BJ (cell line): ENCODE measurements around the gene NELL1. TPM values are rescaled to one million over a fixed set of nuclear protein-coding genes. Genes with fewer than 3 reads are reported as not detected.

Source experiments
- CTCF ChIA-PET: fragments of 350-600 bp; formaldehyde crosslinking; extraction: SDS; loops from one replicate; lab custom pipeline; 2021; ENCODE audit warnings: antibody characterized with exemption, inconsistent platforms; lab: Yijun Ruan, JAX
- POLR2A ChIA-PET: fragments of 300-600 bp; sonication (Branson Sonifier 250); formaldehyde crosslinking; extraction: SDS; loops from one replicate; lab custom pipeline; 2021; ENCODE audit warnings: antibody characterized with exemption; lab: Charles Lee
- DNase-seq: peaks from one replicate; pipeline ENCODE4 v3.0.0-alpha.2; 2011; ENCODE audit warnings: low read depth
- H3K27me3 ChIP-seq: 2 replicates; pipeline ENCODE4 v1.6.0; 2011; ENCODE audit warnings: low read length; ENCODE audit not compliant: control insufficient read depth, insufficient read depth
- H3K36me3 ChIP-seq: 2 replicates; pipeline ENCODE4 v1.5.1; 2011; ENCODE audit warnings: low read length; ENCODE audit not compliant: control insufficient read depth, insufficient read depth
- H3K4me3 ChIP-seq: 2 replicates; pipeline ENCODE4 v1.5.1; 2011; ENCODE audit warnings: low read depth, mild to moderate bottlenecking, control low read depth, low read length
- CTCF ChIP-seq: IDR thresholded peaks from 2 replicates; pipeline ENCODE4 v1.5.1; 2011; ENCODE audit warnings: low read depth, mild to moderate bottlenecking, control low read depth, inconsistent platforms, low read length, moderate library complexity; ENCODE audit not compliant: insufficient read depth
- polyA plus RNA-seq: library from polyadenylated mRNA; depleted of rRNA; stranded (reverse); fragments of >200 nt; gene quantifications from 2 replicates; pipeline ENCODE4 v1.2.3, GENCODE V29; 2011

The NELL1 gene
- polyA plus RNA-seq, 1 experiment: not detected

GRCh38 chr11:21369947-21370346, 700.6 kb downstream of the NELL1 start:
- H3K27me3 ChIP-seq: no peaks in the 10 kb centered on the region
- TF ChIP-seq CTCF: no peak
- ChIA-PET POLR2A (no interaction called here), CTCF (no interaction called here)
- no peak overlapping the region for H3K4me3 ChIP-seq
- no peaks in the 10 kb centered on the region for H3K36me3 ChIP-seq
- DNase-seq: no peak

- no peaks in the 10 kb centered on the region for H3K27me3 ChIP-seq
- H3K36me3 ChIP-seq: no peaks in the 10 kb centered on the region
- ChIA-PET CTCF (no interaction called here), POLR2A (no interaction called here)
- TF ChIP-seq CTCF: no peak
- no peak overlapping the region for H3K4me3 ChIP-seq
- no peak for DNase-seq
Measured at GRCh38 chr11:21371044-21371443, 701.7 kb downstream of the NELL1 start.

GRCh38 chr11:21372672-21373071, 703.3 kb downstream of the NELL1 start:
- DNase-seq: no peak
- no peaks in the 10 kb centered on the region for H3K27me3 ChIP-seq
- no peaks in the 10 kb centered on the region for H3K36me3 ChIP-seq
- ChIA-PET POLR2A (no interaction called here), CTCF (no interaction called here)
- no peak for TF ChIP-seq CTCF
- H3K4me3 ChIP-seq: no peak overlapping the region

- ChIA-PET CTCF (no interaction called here), POLR2A (no interaction called here)
- Histone ChIP-seq H3K36me3 (no peaks in the 10 kb centered on the region), H3K4me3 (no peak overlapping the region), H3K27me3 (no peaks in the 10 kb centered on the region)
- TF ChIP-seq CTCF: no peak
- no peak for DNase-seq
Measured at GRCh38 chr11:21374376-21374775, 705.0 kb downstream of the NELL1 start.

- ChIA-PET CTCF (no interaction called here), POLR2A (no interaction called here)
- Histone ChIP-seq H3K4me3 (no peak overlapping the region), H3K27me3 (no peaks in the 10 kb centered on the region), H3K36me3 (no peaks in the 10 kb centered on the region)
- no peak for DNase-seq
- TF ChIP-seq CTCF: no peak
Measured at GRCh38 chr11:21385669-21386440, 716.5 kb downstream of the NELL1 start.
